ENCODE results near the gene SCG3. TPM values are rescaled to one million over a fixed set of nuclear protein-coding genes. Genes with fewer than 3 reads are reported as not detected.

The SCG3 gene
- not detected in 2 replicates for total RNA-seq

DNA sequence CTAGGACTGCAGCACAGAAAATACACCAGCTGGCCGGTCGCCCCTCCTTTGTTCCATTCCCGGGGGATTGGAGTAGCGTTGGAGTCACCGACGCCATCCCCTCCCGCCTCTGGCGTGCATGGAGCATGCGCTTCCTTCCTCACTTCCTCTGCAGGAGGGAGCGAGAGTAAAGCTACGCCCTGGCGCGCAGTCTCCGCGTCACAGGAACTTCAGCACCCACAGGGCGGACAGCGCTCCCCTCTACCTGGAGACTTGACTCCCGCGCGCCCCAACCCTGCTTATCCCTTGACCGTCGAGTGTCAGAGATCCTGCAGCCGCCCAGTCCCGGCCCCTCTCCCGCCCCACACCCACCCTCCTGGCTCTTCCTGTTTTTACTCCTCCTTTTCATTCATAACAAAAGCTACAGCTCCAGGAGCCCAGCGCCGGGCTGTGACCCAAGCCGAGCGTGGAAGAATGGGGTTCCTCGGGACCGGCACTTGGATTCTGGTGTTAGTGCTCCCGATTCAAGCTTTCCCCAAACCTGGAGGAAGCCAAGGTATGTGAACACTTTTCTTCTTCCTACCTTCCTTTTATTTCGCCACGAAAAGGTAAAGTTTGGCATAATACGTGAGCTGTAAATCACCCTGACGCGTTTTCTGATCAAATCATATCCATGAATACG lies at the start of gene SCG3:
SCG3 (plus strand) TSS at position 201 of the 661 bp plus-strand sequence; CDS start at position 454, 253 bp downstream.

GRCh38 chr15:51737522-51738305 lies 56.4 kb downstream of the SCG3 start, which contains the start of gene LYSMD2:
Gene LYSMD2 (minus strand): TSS chr15:51737655. CDS start chr15:51737622, 33 bp downstream.

GRCh38 chr15:51750792-51751696 lies 69.7 kb downstream of the SCG3 start, which contains the start of gene TMOD2:
Gene TMOD2 (plus strand): TSS chr15:51751597. CDS start chr15:51766442, 14,845 bp downstream.

Other genes starting within 250 kb of the SCG3 start
- 13.0 and 116 TPM in 2 replicates for gene DMXL2, start 58.7 kb upstream of the SCG3 start, total RNA-seq
- 4.9 and 16.0 TPM in 2 replicates for gene LYSMD2, start 56.2 kb downstream of the SCG3 start, total RNA-seq
- 1.7 and 4.1 TPM in 2 replicates for gene TMOD2, start 70.1 kb downstream of the SCG3 start, total RNA-seq
- 24.8 and 37.6 TPM in 2 replicates for gene TMOD3, start 148.2 kb downstream of the SCG3 start, total RNA-seq